B cell (primary cell): ENCODE results near the gene WWC1.

Source experiments
- EZH2 ChIP-seq: IDR thresholded peaks from 2 replicates; pipeline ENCODE4 v1.6.1; 2012; ENCODE audit warnings: borderline replicate concordance, low read depth, mild to moderate bottlenecking, moderate library complexity, low read length; ENCODE audit not compliant: insufficient read depth, poor library complexity, severe bottlenecking
- TF ChIP-seq, protein P1 (sequence below): fragments of 200-600 bp; IDR thresholded peaks from one replicate; pipeline ENCODE4 v1.8.0; 2022; ENCODE audit warnings: antibody characterized with exemption, mild to moderate bottlenecking

- no peak for TF ChIP-seq EZH2
- TF ChIP-seq, protein P1, sequence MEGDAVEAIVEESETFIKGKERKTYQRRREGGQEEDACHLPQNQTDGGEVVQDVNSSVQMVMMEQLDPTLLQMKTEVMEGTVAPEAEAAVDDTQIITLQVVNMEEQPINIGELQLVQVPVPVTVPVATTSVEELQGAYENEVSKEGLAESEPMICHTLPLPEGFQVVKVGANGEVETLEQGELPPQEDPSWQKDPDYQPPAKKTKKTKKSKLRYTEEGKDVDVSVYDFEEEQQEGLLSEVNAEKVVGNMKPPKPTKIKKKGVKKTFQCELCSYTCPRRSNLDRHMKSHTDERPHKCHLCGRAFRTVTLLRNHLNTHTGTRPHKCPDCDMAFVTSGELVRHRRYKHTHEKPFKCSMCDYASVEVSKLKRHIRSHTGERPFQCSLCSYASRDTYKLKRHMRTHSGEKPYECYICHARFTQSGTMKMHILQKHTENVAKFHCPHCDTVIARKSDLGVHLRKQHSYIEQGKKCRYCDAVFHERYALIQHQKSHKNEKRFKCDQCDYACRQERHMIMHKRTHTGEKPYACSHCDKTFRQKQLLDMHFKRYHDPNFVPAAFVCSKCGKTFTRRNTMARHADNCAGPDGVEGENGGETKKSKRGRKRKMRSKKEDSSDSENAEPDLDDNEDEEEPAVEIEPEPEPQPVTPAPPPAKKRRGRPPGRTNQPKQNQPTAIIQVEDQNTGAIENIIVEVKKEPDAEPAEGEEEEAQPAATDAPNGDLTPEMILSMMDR: no peak
These were observed at the start of gene WWC1 for GRCh38 chr5:168291342-168291963.
